Fibroblast of peridontal ligament (primary cell): Measurements from ENCODE around the gene CTR9.

ENCODE experiments used
- DNase-seq: peaks from one replicate; pipeline ENCODE4 v3.0.0-alpha.2; 2010; ENCODE audit errors: extremely low read depth

CTR9 gene

DNA sequence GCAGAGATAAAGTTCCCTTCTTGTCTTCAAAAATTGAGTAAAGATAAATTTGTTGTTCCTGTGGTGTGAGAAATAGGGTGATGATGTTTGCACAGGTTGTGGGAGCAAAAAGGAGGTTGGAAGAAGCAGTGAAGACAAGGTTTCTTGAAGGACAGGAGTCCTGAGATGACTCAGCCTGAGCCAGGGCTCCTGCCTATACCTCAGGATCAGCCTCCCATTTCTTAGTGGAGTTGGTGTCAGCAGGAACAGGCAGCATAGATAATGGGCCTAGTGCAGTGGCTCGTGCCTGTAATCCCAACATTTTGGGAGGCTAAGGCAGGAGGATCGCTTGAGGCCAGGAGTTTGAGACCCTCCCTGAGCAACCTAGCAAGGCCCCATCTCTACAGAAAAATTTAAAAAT lies 29.0 kb downstream of the CTR9 start:
- no peak for DNase-seq

- DNase-seq: no peak
Observed at GRCh38 chr11:10784232-10785145, 33.4 kb downstream of the CTR9 start.

DNA sequence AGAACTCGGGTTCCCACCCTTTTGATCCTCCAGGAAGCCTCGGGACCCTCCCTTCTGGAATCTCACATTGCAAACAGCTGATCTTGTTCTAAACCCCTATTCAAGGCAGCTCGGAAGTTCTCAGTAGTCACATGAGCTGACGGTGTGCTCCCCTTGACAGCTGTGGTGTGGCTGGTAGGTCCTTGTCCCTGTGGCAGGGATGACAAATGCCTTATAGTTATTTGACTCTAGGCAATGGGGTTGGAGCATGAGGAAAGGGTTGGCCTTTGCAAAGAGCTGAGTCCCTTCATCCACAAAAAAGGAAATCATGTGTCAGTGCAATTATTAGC lies 34.1 kb downstream of the CTR9 start:
- no peak for DNase-seq

DNA sequence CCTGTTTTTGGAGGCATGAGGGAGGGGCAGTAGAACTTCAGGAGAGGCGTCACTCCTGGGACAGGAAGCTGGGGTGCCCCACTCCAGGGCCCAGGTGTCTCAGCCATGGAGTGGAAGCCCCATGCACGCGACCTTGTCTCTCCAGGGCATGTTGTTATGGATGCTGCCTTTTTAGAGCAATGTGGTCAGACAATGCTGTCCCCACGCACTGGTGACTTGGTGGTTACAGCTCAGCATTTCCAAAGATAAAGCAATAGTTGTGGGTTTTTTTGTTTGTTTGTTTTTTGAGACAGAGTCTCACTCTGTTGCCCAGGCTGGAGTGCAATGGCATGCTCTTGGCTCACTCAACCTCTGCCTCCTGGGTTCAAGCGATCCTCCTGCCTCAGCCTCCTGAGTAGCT lies 35.4 kb downstream of the CTR9 start:
- DNase-seq: no peak

DNA sequence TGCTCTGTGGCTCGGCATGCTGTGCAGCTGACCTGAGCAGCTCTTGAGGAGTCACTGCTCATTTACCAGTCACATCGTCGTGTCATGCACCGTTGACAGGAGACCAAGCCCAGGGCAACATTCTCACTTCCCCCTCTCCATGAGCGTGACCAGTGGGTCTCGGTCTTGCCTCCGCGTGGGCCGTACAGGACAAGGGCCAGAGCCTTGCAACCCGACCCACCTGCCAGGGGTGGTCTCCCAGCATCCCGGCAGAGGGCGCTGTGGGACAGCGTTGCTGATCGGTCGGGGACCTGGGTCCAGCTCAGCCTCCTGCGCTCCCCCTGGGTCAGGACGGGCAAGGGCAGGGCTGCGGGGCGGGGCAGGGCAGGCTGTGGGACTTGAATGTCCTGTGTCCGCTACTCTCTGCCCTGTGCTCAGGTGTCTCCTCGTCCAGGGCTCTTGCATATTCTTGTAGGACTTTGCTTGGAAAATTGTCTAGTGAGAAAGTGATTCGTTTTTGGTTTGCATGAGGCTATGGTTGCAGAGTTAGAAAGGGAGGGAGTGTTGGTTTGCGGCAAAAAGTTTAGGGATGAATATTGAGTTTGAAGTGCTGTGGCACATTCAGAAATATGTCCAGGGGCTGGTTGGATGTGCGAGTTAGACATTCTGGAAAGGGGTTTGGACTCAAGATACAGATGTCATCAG lies 41.5 kb downstream of the CTR9 start:
- DNase-seq: peak; percentile 68

- DNase-seq: no peak
Observed at GRCh38 chr11:10793470-10794255, 42.6 kb downstream of the CTR9 start.

DNA sequence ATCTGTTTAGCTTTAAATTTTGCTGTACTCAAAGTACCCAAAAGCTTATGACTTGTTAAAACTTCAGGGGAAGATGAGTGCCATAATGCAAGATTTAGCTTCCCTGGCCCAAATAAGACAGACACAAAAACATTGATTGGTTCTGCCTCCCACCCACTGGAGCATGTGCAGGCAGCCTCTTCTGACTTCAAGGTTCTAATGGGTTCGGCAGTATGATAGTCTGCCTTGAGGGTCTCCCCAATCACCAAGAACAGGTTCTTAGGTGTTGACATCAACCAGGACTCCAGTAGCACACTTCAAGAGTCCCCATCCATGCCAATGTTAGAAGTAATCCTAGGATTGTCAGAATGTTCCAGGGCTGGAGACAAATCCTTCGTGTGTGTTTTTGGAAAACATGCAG lies 45.1 kb downstream of the CTR9 start:
- no peak for DNase-seq

DNA sequence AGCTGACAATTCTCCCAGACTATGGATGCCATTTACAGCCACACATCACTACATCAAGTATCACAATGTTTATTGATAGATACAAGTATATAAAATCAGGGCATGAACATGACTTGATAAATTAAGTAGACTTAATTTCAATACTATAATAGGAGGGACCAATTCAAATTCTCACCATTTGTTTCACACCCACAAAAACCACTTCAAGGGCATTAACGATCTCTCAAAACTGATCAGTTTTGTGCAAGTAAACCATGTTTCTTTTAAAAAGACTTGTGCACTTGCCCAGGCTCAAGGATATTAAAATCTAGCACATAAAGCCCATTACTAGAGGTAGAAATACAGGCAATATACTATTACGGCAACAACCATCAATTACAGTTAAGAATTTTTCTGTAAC lies 46.0 kb downstream of the CTR9 start:
- DNase-seq: no peak

GRCh38 chr11:10797531-10797930 lies 46.5 kb downstream of the CTR9 start:
- DNase-seq: peak; percentile 49

DNA sequence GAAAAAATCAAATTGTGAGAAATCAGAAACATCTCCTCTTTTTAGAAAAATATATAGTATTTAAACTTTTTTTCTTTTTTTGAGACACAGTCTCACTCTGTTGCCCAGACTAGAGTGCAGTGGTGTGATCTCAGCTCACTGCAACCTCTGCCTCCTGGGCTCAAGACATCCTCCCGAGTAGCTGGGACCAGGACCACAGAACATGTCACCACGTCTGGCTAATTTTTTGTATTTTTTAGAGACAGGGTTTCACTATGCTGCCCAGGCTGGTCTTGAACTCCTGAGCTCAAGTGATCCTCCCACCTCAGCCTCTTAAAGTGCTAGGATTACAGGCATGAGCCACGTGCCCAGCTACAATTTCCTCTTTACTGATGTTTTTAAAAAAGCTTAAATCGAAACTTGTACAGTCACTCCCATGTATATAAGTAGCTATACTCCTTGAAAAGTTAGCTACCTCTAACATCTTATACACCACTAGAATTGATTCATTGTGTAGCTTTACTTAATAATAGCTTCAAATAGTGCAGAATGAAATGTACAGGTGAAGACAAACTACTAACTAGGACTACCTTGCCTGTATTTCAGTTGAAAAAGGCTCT lies 47.4 kb downstream of the CTR9 start:
- no peak for DNase-seq

- no peak for DNase-seq
Observed at GRCh38 chr11:10800292-10800691, 49.2 kb downstream of the CTR9 start.

- DNase-seq: no peak
Observed at GRCh38 chr11:10803676-10804075, 52.6 kb downstream of the CTR9 start.

GRCh38 chr11:10805741-10806140 lies 54.7 kb downstream of the CTR9 start:
- no peak for DNase-seq

- DNase-seq: no peak
Observed at GRCh38 chr11:10806206-10806605, 55.2 kb downstream of the CTR9 start.

- peak; percentile 56 for DNase-seq
Observed at GRCh38 chr11:10807493-10808234, 56.6 kb downstream of the CTR9 start.

- DNase-seq: no peak
Observed at GRCh38 chr11:10808235-10808552, 57.1 kb downstream of the CTR9 start.

DNA sequence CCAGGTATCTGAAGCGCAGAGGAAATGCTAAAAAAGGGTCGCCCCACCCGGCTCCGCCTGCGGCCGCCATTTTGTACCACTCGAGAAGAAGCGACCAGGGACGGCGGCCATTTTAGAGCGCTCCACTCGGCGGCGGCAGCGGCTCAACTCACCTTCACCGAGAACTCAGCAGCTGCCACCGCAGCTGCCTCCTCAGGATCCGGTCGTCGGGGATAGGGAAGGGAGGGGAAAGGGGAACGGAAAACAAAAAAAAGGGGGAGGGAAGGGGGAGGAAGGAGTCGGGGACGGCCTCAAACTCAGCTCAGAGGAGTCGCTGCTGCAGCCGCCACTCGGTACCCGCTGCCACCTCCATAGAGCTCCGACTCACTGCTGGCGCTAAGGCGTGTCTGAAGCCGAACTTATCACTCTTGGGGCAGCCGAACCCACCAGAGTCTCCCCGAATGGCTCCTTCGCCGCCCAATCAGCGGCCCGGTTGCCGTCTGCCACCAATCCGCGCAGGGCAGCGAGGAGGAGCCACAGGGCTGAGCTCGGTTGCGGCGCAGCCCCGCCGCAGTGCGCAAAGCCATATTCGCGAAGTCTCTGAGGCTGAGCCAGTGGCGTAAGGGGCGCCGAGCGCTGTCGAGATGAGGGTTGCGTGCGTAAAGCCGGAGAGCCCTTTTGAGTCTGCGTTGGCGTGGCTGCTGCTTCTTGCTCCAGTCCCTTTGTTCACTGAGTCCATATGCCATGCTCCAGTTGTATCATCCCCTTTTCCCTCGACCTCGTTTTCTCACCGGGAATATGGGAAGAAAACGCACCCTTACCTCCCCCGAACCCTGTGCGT lies 57.7 kb downstream of the CTR9 start, which contains the start of gene EIF4G2:
TSS of gene EIF4G2 (minus strand) at position 374 of the 820 bp plus-strand sequence.
- peak; percentile 98 for DNase-seq

GRCh38 chr11:10809373-10810160 lies 58.5 kb downstream of the CTR9 start:
- DNase-seq: peak; percentile 63

GRCh38 chr11:10813945-10814344 lies 62.9 kb downstream of the CTR9 start:
- DNase-seq: no peak

GRCh38 chr11:10818594-10818993 lies 67.5 kb downstream of the CTR9 start:
- peak; percentile 68 for DNase-seq
